Measurements from ENCODE around the gene SLC22A2. TPM values are rescaled to one million over a fixed set of nuclear protein-coding genes. Genes with fewer than 3 reads are reported as not detected.

The SLC22A2 gene
- total and polyA plus RNA-seq, 2 donors (not counting 1 experiment from before 2014, with no cell fraction given): not detected

- no peak for DNase-seq (ENCODE audit: low read depth in 2 of 2)
- Histone ChIP-seq H3K27me3 (ENCODE audit: control insufficient read depth, insufficient read depth, low read length) (no peaks in the 10 kb centered on the region), H3K36me3 (ENCODE audit: control insufficient read depth, insufficient read depth, low read length) (no peaks in the 10 kb centered on the region), H3K4me3 (replicated peaks in 1 of 4; ENCODE audit: control extremely low read depth in 1 of 4, insufficient read depth in 1 of 4, low read depth in 3 of 4, low read length in 4 of 4) (no peak overlapping the region), H2AFZ (ENCODE audit: low read length) (no peak overlapping the region), H4K20me1 (ENCODE audit: control insufficient read depth, extremely low read depth, insufficient read depth, low read length) (no peaks in the 10 kb centered on the region), H3K27ac (ENCODE audit: insufficient read depth, low read length) (no peak overlapping the region), H3K9ac (ENCODE audit: insufficient read depth, low read length) (no peak overlapping the region), H3K4me2 (ENCODE audit: extremely low read depth, insufficient read depth, low read length) (no peak overlapping the region), H3K4me1 (ENCODE audit: control insufficient read depth, extremely low read depth, insufficient read depth, low read length) (no peaks in the 10 kb centered on the region), H3K9me3 (ENCODE audit: control insufficient read depth, insufficient read depth, low read depth, low read length) (no peaks in the 10 kb centered on the region), H3K79me2 (ENCODE audit: control insufficient read depth, insufficient read depth, low read length) (no peaks in the 10 kb centered on the region)
- TF ChIP-seq CTCF (conservative IDR thresholded peaks at IDR 0.05 in 1 of 2, IDR thresholded peaks at IDR 0.05 in 1 of 2; ENCODE audit: low read depth in 1 of 2, low read length in 2 of 2) (no peak), EZH2 (IDR thresholded peaks at IDR 0.05; ENCODE audit: low read length, missing control alignments) (no peak)
Observed at GRCh38 chr6:160254467-160255312, 3.9 kb downstream of the SLC22A2 start.

DNA sequence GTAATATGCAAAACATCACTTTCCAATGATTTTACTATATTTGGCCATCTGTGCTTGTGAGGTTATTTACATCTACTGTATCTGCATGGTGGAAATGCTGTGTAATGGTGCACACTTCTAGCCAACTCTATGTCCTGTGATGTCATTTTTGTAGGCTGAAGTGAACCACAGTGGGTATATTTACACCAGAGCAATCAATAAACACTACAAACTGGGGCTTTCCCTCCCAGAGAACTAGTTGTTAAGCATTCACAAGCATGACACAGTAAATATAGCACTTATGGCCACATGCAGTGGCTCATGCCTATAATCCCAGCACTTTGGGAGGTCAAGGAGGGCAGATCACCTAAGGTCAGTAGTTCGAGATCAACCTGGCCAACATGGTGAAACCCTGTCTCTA is 4.9 kb downstream of the SLC22A2 start:
- no peak for TF ChIP-seq CTCF (conservative IDR thresholded peaks at IDR 0.05 in 1 of 2, IDR thresholded peaks at IDR 0.05 in 1 of 2; ENCODE audit: low read depth in 1 of 2, low read length in 2 of 2)
- no peak for TF ChIP-seq EZH2 (IDR thresholded peaks at IDR 0.05; ENCODE audit: low read length, missing control alignments)
- no peak for DNase-seq (ENCODE audit: low read depth in 2 of 2)
- H3K4me1 ChIP-seq (ENCODE audit: control insufficient read depth, extremely low read depth, insufficient read depth, low read length): no peaks in the 10 kb centered on the region

DNA sequence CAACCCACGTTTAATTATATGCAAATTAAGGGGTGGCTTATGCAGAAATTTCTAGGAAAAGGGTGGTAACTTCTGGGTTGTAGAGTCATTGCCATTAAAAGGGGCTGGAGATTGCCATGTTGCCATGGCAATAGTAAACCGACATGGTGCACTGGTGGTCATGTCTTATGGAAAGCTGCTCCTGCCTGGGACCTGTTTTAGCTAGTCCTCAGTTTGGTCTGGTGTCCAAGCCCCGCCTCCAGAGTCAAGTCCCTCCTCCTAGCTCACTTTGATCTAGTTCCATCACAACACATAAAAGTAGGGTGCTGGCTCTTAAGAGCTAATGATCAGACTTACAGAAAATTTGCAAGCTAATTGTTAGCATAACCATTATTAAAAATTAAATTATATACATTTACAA is 5.3 kb downstream of the SLC22A2 start:
- no peaks in the 10 kb centered on the region for H3K36me3 ChIP-seq (ENCODE audit: control insufficient read depth, insufficient read depth, low read length)
- H3K79me2 ChIP-seq (ENCODE audit: control insufficient read depth, insufficient read depth, low read length): no peaks in the 10 kb centered on the region
- no peaks in the 10 kb centered on the region for H3K9me3 ChIP-seq (ENCODE audit: control insufficient read depth, insufficient read depth, low read depth, low read length)
- no peak overlapping the region for H3K4me2 ChIP-seq (ENCODE audit: extremely low read depth, insufficient read depth, low read length)
- no peak for TF ChIP-seq CTCF (conservative IDR thresholded peaks at IDR 0.05 in 1 of 2, IDR thresholded peaks at IDR 0.05 in 1 of 2; ENCODE audit: low read depth in 1 of 2, low read length in 2 of 2)
- no peak for TF ChIP-seq EZH2 (IDR thresholded peaks at IDR 0.05; ENCODE audit: low read length, missing control alignments)
- H4K20me1 ChIP-seq (ENCODE audit: control insufficient read depth, extremely low read depth, insufficient read depth, low read length): no peaks in the 10 kb centered on the region
- no peak overlapping the region for H3K27ac ChIP-seq (ENCODE audit: insufficient read depth, low read length)
- no peak for DNase-seq (ENCODE audit: low read depth in 2 of 2)
- no peak overlapping the region for H3K9ac ChIP-seq (ENCODE audit: insufficient read depth, low read length)
- no peak overlapping the region for H3K4me3 ChIP-seq (replicated peaks in 1 of 4; ENCODE audit: control extremely low read depth in 1 of 4, insufficient read depth in 1 of 4, low read depth in 3 of 4, low read length in 4 of 4)
- no peaks in the 10 kb centered on the region for H3K4me1 ChIP-seq (ENCODE audit: control insufficient read depth, extremely low read depth, insufficient read depth, low read length)
- no peak overlapping the region for H2AFZ ChIP-seq (ENCODE audit: low read length)
- no peaks in the 10 kb centered on the region for H3K27me3 ChIP-seq (ENCODE audit: control insufficient read depth, insufficient read depth, low read length)

More for the DNA sequence above, 4.9 kb downstream of the SLC22A2 start:
- Histone ChIP-seq H3K27ac (ENCODE audit: insufficient read depth, low read length) (no peak overlapping the region), H3K4me3 (replicated peaks in 1 of 4; ENCODE audit: control extremely low read depth in 1 of 4, insufficient read depth in 1 of 4, low read depth in 3 of 4, low read length in 4 of 4) (no peak overlapping the region), H3K27me3 (ENCODE audit: control insufficient read depth, insufficient read depth, low read length) (no peaks in the 10 kb centered on the region), H3K9me3 (ENCODE audit: control insufficient read depth, insufficient read depth, low read depth, low read length) (no peaks in the 10 kb centered on the region), H4K20me1 (ENCODE audit: control insufficient read depth, extremely low read depth, insufficient read depth, low read length) (no peaks in the 10 kb centered on the region), H3K9ac (ENCODE audit: insufficient read depth, low read length) (no peak overlapping the region), H3K79me2 (ENCODE audit: control insufficient read depth, insufficient read depth, low read length) (no peaks in the 10 kb centered on the region), H3K4me2 (ENCODE audit: extremely low read depth, insufficient read depth, low read length) (no peak overlapping the region), H3K36me3 (ENCODE audit: control insufficient read depth, insufficient read depth, low read length) (no peaks in the 10 kb centered on the region), H2AFZ (ENCODE audit: low read length) (no peak overlapping the region)

Measured in fibroblast of lung (primary cell).